ENCODE results near the gene COMMD7.

Gene COMMD7

GRCh38 chr20:32675223-32675975, 67.9 kb downstream of the COMMD7 start:
- peak; percentile 86 to 93 for DNase-seq

- peak; percentile 66 to 70 for DNase-seq
Observed at GRCh38 chr20:32674362-32674789, 68.9 kb downstream of the COMMD7 start.

- no peak for DNase-seq
Observed at GRCh38 chr20:32672982-32673851, 70.0 kb downstream of the COMMD7 start.

- no peak for DNase-seq
Observed at GRCh38 chr20:32672394-32672981, 70.8 kb downstream of the COMMD7 start.

GRCh38 chr20:32670773-32671455, 72.4 kb downstream of the COMMD7 start:
- DNase-seq = no peak

- DNase-seq = no peak
Observed at GRCh38 chr20:32667027-32667426, 76.2 kb downstream of the COMMD7 start.

- no peak for DNase-seq
Observed at GRCh38 chr20:32664678-32665159, 78.5 kb downstream of the COMMD7 start.

- DNase-seq = no peak
Observed at GRCh38 chr20:32664012-32664677, 79.1 kb downstream of the COMMD7 start.

- no peak for DNase-seq
Observed at GRCh38 chr20:32663335-32664011, 79.8 kb downstream of the COMMD7 start.

- DNase-seq = no peak
Observed at GRCh38 chr20:32661820-32662528, 81.3 kb downstream of the COMMD7 start.

GRCh38 chr20:32660661-32661060, 82.6 kb downstream of the COMMD7 start:
- no peak for DNase-seq

GRCh38 chr20:32656827-32657226, 86.4 kb downstream of the COMMD7 start:
- no peak for DNase-seq

GRCh38 chr20:32655903-32656512, 87.3 kb downstream of the COMMD7 start:
- DNase-seq = no peak

GRCh38 chr20:32652739-32653526, 90.3 kb downstream of the COMMD7 start:
- DNase-seq = peak; percentile 86 to 87
